Fibroblast of lung (primary cell): ENCODE data around the gene FCER1G. TPM values are rescaled to one million over a fixed set of nuclear protein-coding genes. Genes with fewer than 3 reads are reported as not detected.

Source experiments
- DNase-seq, 2 donors: peaks; one replicate each; pipeline versions ENCODE4 v3.0.0 to v3.0.0-alpha.2; 2010; ENCODE audit warnings: low read depth in 2 of 2
- H2AFZ ChIP-seq: 2 replicates; pipeline ENCODE4 v1.5.1; 2012; ENCODE audit warnings: low read length, control low read depth, inconsistent platforms
- H3K27ac ChIP-seq: 2 replicates; pipeline ENCODE4 v1.5.1; 2011; ENCODE audit warnings: low read length, control low read depth; ENCODE audit not compliant: insufficient read depth
- H3K27me3 ChIP-seq: 2 replicates; pipeline ENCODE4 v1.5.1; 2011; ENCODE audit warnings: mild to moderate bottlenecking, low read length; ENCODE audit not compliant: control insufficient read depth, insufficient read depth
- H3K36me3 ChIP-seq: 2 replicates; pipeline ENCODE4 v1.5.1; 2011; ENCODE audit warnings: low read length; ENCODE audit not compliant: control insufficient read depth, insufficient read depth
- H3K4me1 ChIP-seq: 2 replicates; pipeline ENCODE4 v1.5.1; 2011; ENCODE audit warnings: low read length; ENCODE audit not compliant: control insufficient read depth, insufficient read depth; ENCODE audit errors: extremely low read depth
- H3K4me2 ChIP-seq: 2 replicates; pipeline ENCODE4 v1.5.1; 2011; ENCODE audit warnings: low read length, control low read depth; ENCODE audit not compliant: insufficient read depth; ENCODE audit errors: extremely low read depth
- H3K4me3 ChIP-seq, 4 experiments: fragments of 200-600 bp in 1 of 4; sonication (generic) in 1 of 4; replicated peaks in 1 of 4; 2 replicates each; pipeline ENCODE4 v1.5.1; 2011 to 2016; ENCODE audit warnings: low read length in 4 of 4, low read depth in 3 of 4, mild to moderate bottlenecking in 3 of 4, control low read depth in 2 of 4, inconsistent platforms in 1 of 4, mixed read lengths in 1 of 4; ENCODE audit not compliant: insufficient read depth in 1 of 4; ENCODE audit errors: control extremely low read depth in 1 of 4
- H3K79me2 ChIP-seq: 2 replicates; pipeline ENCODE4 v1.5.1; 2012; ENCODE audit warnings: mild to moderate bottlenecking, low read length, inconsistent platforms; ENCODE audit not compliant: control insufficient read depth, insufficient read depth
- H3K9ac ChIP-seq: 2 replicates; pipeline ENCODE4 v1.5.1; 2011; ENCODE audit warnings: mild to moderate bottlenecking, low read length, control low read depth; ENCODE audit not compliant: insufficient read depth
- H3K9me3 ChIP-seq: 2 replicates; pipeline ENCODE4 v1.5.1; 2012; ENCODE audit warnings: low read depth, low read length; ENCODE audit not compliant: control insufficient read depth, insufficient read depth
- H4K20me1 ChIP-seq: 2 replicates; pipeline ENCODE4 v1.5.1; 2011; ENCODE audit warnings: low read length; ENCODE audit not compliant: control insufficient read depth, insufficient read depth; ENCODE audit errors: extremely low read depth
- CTCF ChIP-seq, 2 donors: IDR thresholded peaks in 1 of 2; conservative IDR thresholded peaks in 1 of 2; 1 replicate in 1 of 2; 2 replicates in 1 of 2; pipeline ENCODE4 v1.5.1; 2011 to 2012; ENCODE audit warnings: low read length in 2 of 2, control low read depth in 1 of 2, inconsistent platforms in 1 of 2, low read depth in 1 of 2, mild to moderate bottlenecking in 1 of 2
- EZH2 ChIP-seq: IDR thresholded peaks from 2 replicates; pipeline ENCODE4 v1.5.1; 2012; ENCODE audit warnings: low read length, control low read depth, mild to moderate bottlenecking; ENCODE audit errors: missing control alignments
- polyA plus RNA-seq, 2 donors: library from polyadenylated mRNA; depleted of rRNA in 1 of 2; stranded (reverse) in 1 of 2; unstranded in 1 of 2; fragments of >200 nt; gene quantifications; 2 replicates each; pipeline ENCODE4 v1.2.1, GENCODE V29; 2011 to 2012; ENCODE audit warnings: missing spikeins in 1 of 2
- total RNA-seq: library from RNA; depleted of rRNA; stranded (reverse); fragments of >200 nt; gene quantifications from 2 replicates; pipeline ENCODE4 v1.2.1, GENCODE V29; 2014

FCER1G gene
- total and polyA plus RNA-seq, 2 donors (not counting 1 experiment from before 2014, with no cell fraction given) = 0.85 TPM; not detected in 1

GRCh38 chr1:161258439-161259344, 43.6 kb downstream of the FCER1G start, which contains the start of gene PCP4L1:
TSS of gene PCP4L1 (plus strand) at chr1:161258745. CDS start at chr1:161258975, 230 bp downstream.
- TF ChIP-seq EZH2 (peak; percentile 78), CTCF (conservative IDR thresholded peaks at IDR 0.05 in 1 of 2, IDR thresholded peaks at IDR 0.05 in 1 of 2; ENCODE audit: low read depth in 1 of 2, low read length in 2 of 2) (no peak)
- H3K4me2 ChIP-seq = peak within 1 kb of the TSS; percentile 32
- H3K9me3 ChIP-seq = no peaks in the 10 kb centered on the region
- H3K4me1 ChIP-seq = no peaks in the 10 kb centered on the region
- H3K36me3 ChIP-seq = no peaks in the 10 kb centered on the region
- peaks cover 37% of the 10 kb centered on the region for H3K27me3 ChIP-seq
- peak within 1 kb of the TSS; percentile 15 to 44 (median 30) for H3K4me3 ChIP-seq
- no peaks in the 10 kb centered on the region for H4K20me1 ChIP-seq
- H3K27ac ChIP-seq = no peak within 1 kb of the TSS
- no peak within 1 kb of the TSS for H3K9ac ChIP-seq
- peak; percentile 52 to 58 for DNase-seq
- no peaks in the 10 kb centered on the region for H3K79me2 ChIP-seq
- no peak within 1 kb of the TSS for H2AFZ ChIP-seq

GRCh38 chr1:161259345-161259702, 44.2 kb downstream of the FCER1G start:
- H3K9me3 ChIP-seq = no peaks in the 10 kb centered on the region
- H3K4me3 ChIP-seq = no peak overlapping the region
- H3K79me2 ChIP-seq = no peaks in the 10 kb centered on the region
- no peak overlapping the region for H2AFZ ChIP-seq
- TF ChIP-seq CTCF (conservative IDR thresholded peaks at IDR 0.05 in 1 of 2, IDR thresholded peaks at IDR 0.05 in 1 of 2; ENCODE audit: low read depth in 1 of 2, low read length in 2 of 2) = no peak
- TF ChIP-seq EZH2 = no peak
- H3K4me1 ChIP-seq = no peaks in the 10 kb centered on the region
- H3K36me3 ChIP-seq = no peaks in the 10 kb centered on the region
- H3K27me3 ChIP-seq = peaks cover 37% of the 10 kb centered on the region
- no peak for DNase-seq
- H4K20me1 ChIP-seq = no peaks in the 10 kb centered on the region
- no peak overlapping the region for H3K9ac ChIP-seq
- no peak overlapping the region for H3K4me2 ChIP-seq
- no peak overlapping the region for H3K27ac ChIP-seq

- Histone ChIP-seq H3K4me1 (no peaks in the 10 kb centered on the region), H3K4me3 (no peak overlapping the region), H4K20me1 (no peaks in the 10 kb centered on the region), H2AFZ (no peak overlapping the region), H3K36me3 (no peaks in the 10 kb centered on the region), H3K27ac (no peak overlapping the region), H3K9me3 (no peaks in the 10 kb centered on the region), H3K4me2 (no peak overlapping the region), H3K27me3 (peaks cover 37% of the 10 kb centered on the region), H3K79me2 (no peaks in the 10 kb centered on the region), H3K9ac (no peak overlapping the region)
- TF ChIP-seq EZH2 (no peak), CTCF (conservative IDR thresholded peaks at IDR 0.05 in 1 of 2, IDR thresholded peaks at IDR 0.05 in 1 of 2; ENCODE audit: low read depth in 1 of 2, low read length in 2 of 2) (no peak)
- DNase-seq = no peak
Observed at GRCh38 chr1:161259765-161260164, 44.7 kb downstream of the FCER1G start.
